ENCODE results near the gene LGALS9. TPM values are rescaled to one million over a fixed set of nuclear protein-coding genes. Genes with fewer than 3 reads are reported as not detected.

The LGALS9 gene
- total RNA-seq, 1 experiment from 2014 or later = 1.6 TPM

DNA sequence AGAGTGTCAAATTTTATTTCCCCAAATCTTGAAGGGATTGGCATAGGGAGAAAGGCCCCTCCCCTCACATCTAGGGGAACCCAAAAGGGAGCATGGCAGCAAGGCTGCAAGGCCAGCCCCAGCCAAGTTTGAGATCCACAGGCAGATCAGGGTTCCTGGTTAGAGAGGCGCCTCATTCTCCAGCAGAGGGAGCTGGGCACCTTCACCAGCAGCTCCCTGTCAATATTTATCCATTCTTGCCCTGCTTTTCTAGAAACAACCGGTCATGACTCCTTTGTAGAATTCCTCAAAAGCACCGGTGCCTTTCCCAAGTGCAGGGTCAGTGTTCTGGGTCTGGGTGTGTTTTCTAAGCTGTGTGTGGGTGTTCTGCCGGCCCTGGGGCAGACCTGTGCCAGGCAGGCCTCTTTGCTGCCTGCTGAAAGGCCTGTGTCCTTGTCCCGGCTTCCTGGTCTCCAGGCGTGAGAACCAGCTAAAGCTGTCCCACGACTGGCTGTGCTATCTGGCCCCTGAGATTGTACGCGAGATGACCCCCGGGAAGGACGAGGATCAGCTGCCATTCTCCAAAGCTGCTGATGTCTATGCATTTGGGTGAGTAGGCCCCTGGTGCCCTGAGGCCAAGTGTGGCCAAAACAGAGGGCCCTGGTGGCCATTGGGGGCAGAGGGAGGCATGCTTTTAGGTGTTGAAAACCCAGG lies 21.2 kb upstream of the LGALS9 start:
- intact Hi-C loops (cut with micrococcal nuclease; ENCODE audit: unreplicated experiment) = loop anchor here (5.0 kb wide), 1 partner anchor 148 kb away; no protein-coding TSS in a partner anchor
- ATAC-seq (peak; percentile 81), DNase-seq (ENCODE audit: low read depth, low spot score) (no peak)
- no peaks in the 10 kb centered on the region for H3K4me1 ChIP-seq (ENCODE audit: control insufficient read depth, insufficient read depth, low read length)
- H3K27me3 ChIP-seq (ENCODE audit: control insufficient read depth, insufficient read depth, low read length) = no peaks in the 10 kb centered on the region
- no peaks in the 10 kb centered on the region for H3K36me3 ChIP-seq (ENCODE audit: control insufficient read depth, insufficient read depth, low read length)
- ChIA-PET POLR2A (no interaction called here), CTCF (interaction anchor here (0.5 to 1.2 kb wide), 8 partner anchors 10 to 349 kb away, joined by 3 to 5 read pairs (median 4); no protein-coding TSS in a partner anchor)
- in situ Hi-C loops (cut with HindIII; ENCODE audit: low pct_unique_long_range_greater_than_20kb, low sequenced_read_pairs) = no loop called here
- H3K27ac ChIP-seq (ENCODE audit: low read length) = no peak overlapping the region
- BruUV-seq (replicated peaks) = no TSS peak
- H3K9me3 ChIP-seq (ENCODE audit: control insufficient read depth, insufficient read depth, low read depth, low read length) = no peaks in the 10 kb centered on the region
- TF ChIP-seq, protein P1, sequence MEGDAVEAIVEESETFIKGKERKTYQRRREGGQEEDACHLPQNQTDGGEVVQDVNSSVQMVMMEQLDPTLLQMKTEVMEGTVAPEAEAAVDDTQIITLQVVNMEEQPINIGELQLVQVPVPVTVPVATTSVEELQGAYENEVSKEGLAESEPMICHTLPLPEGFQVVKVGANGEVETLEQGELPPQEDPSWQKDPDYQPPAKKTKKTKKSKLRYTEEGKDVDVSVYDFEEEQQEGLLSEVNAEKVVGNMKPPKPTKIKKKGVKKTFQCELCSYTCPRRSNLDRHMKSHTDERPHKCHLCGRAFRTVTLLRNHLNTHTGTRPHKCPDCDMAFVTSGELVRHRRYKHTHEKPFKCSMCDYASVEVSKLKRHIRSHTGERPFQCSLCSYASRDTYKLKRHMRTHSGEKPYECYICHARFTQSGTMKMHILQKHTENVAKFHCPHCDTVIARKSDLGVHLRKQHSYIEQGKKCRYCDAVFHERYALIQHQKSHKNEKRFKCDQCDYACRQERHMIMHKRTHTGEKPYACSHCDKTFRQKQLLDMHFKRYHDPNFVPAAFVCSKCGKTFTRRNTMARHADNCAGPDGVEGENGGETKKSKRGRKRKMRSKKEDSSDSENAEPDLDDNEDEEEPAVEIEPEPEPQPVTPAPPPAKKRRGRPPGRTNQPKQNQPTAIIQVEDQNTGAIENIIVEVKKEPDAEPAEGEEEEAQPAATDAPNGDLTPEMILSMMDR (IDR thresholded peaks at IDR 0.05) = peak; percentile 85
- TF ChIP-seq SIN3A (IDR thresholded peaks at IDR 0.05; ENCODE audit: borderline replicate concordance, insufficient read depth, low read depth, low read length) = no peak
- H3K4me3 ChIP-seq (ENCODE audit: low read depth in 2 of 2, low read length in 2 of 2) = no peak overlapping the region

DNA sequence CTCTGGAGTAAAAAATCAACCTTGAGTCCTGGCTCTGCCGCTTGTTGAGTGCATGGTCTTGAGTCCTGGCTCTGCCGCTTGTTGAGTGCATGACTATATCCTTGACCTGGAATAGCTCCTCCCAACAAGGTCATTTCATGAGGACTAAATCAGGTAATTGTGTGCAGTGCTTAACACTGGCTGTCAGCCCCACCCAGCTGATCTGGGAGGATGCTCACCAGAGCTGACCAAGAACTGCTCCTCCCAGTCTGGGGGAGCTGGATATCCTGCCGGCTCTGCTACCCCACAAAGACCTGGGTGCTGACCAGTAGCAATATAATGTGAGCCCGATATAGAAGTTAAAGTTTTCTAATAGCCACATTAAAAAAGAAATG lies 20.7 kb upstream of the LGALS9 start:
- ChIA-PET POLR2A (no interaction called here), CTCF (interaction anchor here (0.7 to 1.2 kb wide), 4 partner anchors 23 to 541 kb away, joined by 3 to 5 read pairs (median 4); no protein-coding TSS in a partner anchor)
- H3K27me3 ChIP-seq (ENCODE audit: control insufficient read depth, insufficient read depth, low read length) = no peaks in the 10 kb centered on the region
- BruUV-seq (replicated peaks) = no TSS peak
- no peak for ATAC-seq
- no peak overlapping the region for H3K4me3 ChIP-seq (ENCODE audit: low read depth in 2 of 2, low read length in 2 of 2)
- H3K36me3 ChIP-seq (ENCODE audit: control insufficient read depth, insufficient read depth, low read length) = no peaks in the 10 kb centered on the region
- in situ Hi-C loops (cut with HindIII; ENCODE audit: low pct_unique_long_range_greater_than_20kb, low sequenced_read_pairs) = no loop called here
- no peaks in the 10 kb centered on the region for H3K9me3 ChIP-seq (ENCODE audit: control insufficient read depth, insufficient read depth, low read depth, low read length)
- intact Hi-C loops (cut with micrococcal nuclease; ENCODE audit: unreplicated experiment) = no loop called here
- H3K4me1 ChIP-seq (ENCODE audit: control insufficient read depth, insufficient read depth, low read length) = no peaks in the 10 kb centered on the region
- TF ChIP-seq, protein P1 (IDR thresholded peaks at IDR 0.05) = no peak
- TF ChIP-seq SIN3A (IDR thresholded peaks at IDR 0.05; ENCODE audit: borderline replicate concordance, insufficient read depth, low read depth, low read length) = no peak
- TF ChIP-seq POLR2AphosphoS5 (IDR thresholded peaks at IDR 0.05; ENCODE audit: low read depth, low read length) = no peak
- TF ChIP-seq, protein P2, sequence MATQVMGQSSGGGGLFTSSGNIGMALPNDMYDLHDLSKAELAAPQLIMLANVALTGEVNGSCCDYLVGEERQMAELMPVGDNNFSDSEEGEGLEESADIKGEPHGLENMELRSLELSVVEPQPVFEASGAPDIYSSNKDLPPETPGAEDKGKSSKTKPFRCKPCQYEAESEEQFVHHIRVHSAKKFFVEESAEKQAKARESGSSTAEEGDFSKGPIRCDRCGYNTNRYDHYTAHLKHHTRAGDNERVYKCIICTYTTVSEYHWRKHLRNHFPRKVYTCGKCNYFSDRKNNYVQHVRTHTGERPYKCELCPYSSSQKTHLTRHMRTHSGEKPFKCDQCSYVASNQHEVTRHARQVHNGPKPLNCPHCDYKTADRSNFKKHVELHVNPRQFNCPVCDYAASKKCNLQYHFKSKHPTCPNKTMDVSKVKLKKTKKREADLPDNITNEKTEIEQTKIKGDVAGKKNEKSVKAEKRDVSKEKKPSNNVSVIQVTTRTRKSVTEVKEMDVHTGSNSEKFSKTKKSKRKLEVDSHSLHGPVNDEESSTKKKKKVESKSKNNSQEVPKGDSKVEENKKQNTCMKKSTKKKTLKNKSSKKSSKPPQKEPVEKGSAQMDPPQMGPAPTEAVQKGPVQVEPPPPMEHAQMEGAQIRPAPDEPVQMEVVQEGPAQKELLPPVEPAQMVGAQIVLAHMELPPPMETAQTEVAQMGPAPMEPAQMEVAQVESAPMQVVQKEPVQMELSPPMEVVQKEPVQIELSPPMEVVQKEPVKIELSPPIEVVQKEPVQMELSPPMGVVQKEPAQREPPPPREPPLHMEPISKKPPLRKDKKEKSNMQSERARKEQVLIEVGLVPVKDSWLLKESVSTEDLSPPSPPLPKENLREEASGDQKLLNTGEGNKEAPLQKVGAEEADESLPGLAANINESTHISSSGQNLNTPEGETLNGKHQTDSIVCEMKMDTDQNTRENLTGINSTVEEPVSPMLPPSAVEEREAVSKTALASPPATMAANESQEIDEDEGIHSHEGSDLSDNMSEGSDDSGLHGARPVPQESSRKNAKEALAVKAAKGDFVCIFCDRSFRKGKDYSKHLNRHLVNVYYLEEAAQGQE (IDR thresholded peaks at IDR 0.05; ENCODE audit: insufficient read depth in 1 of 2, low read depth in 2 of 2, low read length in 1 of 2) = no peak
- no peak for TF ChIP-seq TCF7L2 (IDR thresholded peaks at IDR 0.05; ENCODE audit: low read depth, low read length)
- DNase-seq (ENCODE audit: low read depth, low spot score) = no peak
- H3K27ac ChIP-seq (ENCODE audit: low read length) = no peak overlapping the region

Data from Panc1 (cell line).